NCI-H2196 treated with DMSO at 0.1 percent for 48 hours (cell line): ENCODE data around the gene BCO1.

Experiments used
- DNase-seq: peaks from one replicate; lab custom pipeline; 2025; ENCODE audit not compliant: unreplicated experiment; lab: John Stamatoyannopoulos, UW

BCO1 gene

GRCh38 chr16:81273223-81273950 is 34.9 kb downstream of the BCO1 start:
- no peak for DNase-seq

- no peak for DNase-seq
Measured at GRCh38 chr16:81275064-81275532, 36.6 kb downstream of the BCO1 start.

- no peak for DNase-seq
Measured at GRCh38 chr16:81275795-81276194, 37.3 kb downstream of the BCO1 start.

GRCh38 chr16:81276323-81276722 is 37.8 kb downstream of the BCO1 start:
- DNase-seq: no peak

- DNase-seq: no peak
Measured at GRCh38 chr16:81277541-81278080, 39.1 kb downstream of the BCO1 start.

GRCh38 chr16:81278526-81278925 is 40.0 kb downstream of the BCO1 start:
- DNase-seq: no peak

GRCh38 chr16:81279392-81279791 is 40.9 kb downstream of the BCO1 start:
- DNase-seq: no peak

GRCh38 chr16:81280393-81280792 is 41.9 kb downstream of the BCO1 start:
- no peak for DNase-seq

- DNase-seq: no peak
Measured at GRCh38 chr16:81283044-81283443, 44.6 kb downstream of the BCO1 start.

- DNase-seq: no peak
Measured at GRCh38 chr16:81284995-81285600, 46.6 kb downstream of the BCO1 start.

- DNase-seq: no peak
Measured at GRCh38 chr16:81286190-81286589, 47.7 kb downstream of the BCO1 start.

GRCh38 chr16:81291117-81291516 is 52.6 kb downstream of the BCO1 start:
- no peak for DNase-seq

- no peak for DNase-seq
Measured at GRCh38 chr16:81292936-81293335, 54.4 kb downstream of the BCO1 start.

GRCh38 chr16:81293909-81294802 is 55.7 kb downstream of the BCO1 start:
- no peak for DNase-seq

GRCh38 chr16:81296631-81297030 is 58.1 kb downstream of the BCO1 start:
- no peak for DNase-seq

- no peak for DNase-seq
Measured at GRCh38 chr16:81307770-81308169, 69.3 kb downstream of the BCO1 start.

- DNase-seq: no peak
Measured at GRCh38 chr16:81310045-81310644, 71.7 kb downstream of the BCO1 start.

GRCh38 chr16:81311762-81312161 is 73.3 kb downstream of the BCO1 start:
- no peak for DNase-seq

- DNase-seq: no peak
Measured at GRCh38 chr16:81313701-81314602, 75.5 kb downstream of the BCO1 start.
